Neural progenitor cell (in vitro differentiated cells): ENCODE results near the gene TRIM31.

Experiments
- CTCF ChIP-seq: fragments of 200-600 bp; sonication (generic); IDR thresholded peaks from 2 replicates; pipeline ENCODE4 v1.5.1; 2017; ENCODE audit warnings: antibody characterized with exemption, mild to moderate bottlenecking
- EZH2 ChIP-seq: fragments of 200-600 bp; sonication (generic); IDR thresholded peaks from 2 replicates; pipeline ENCODE4 v1.6.1; 2017; ENCODE audit warnings: antibody characterized with exemption, mild to moderate bottlenecking, moderate library complexity
- EZH2phosphoT487 ChIP-seq: fragments of 200-600 bp; sonication (generic); IDR thresholded peaks from 2 replicates; pipeline ENCODE4 v1.6.1; 2017; ENCODE audit warnings: antibody characterized with exemption

- no peak for TF ChIP-seq EZH2phosphoT487
- no peak for TF ChIP-seq CTCF
- no peak for TF ChIP-seq EZH2
Observed at GRCh38 chr6:30150671-30151395, 37.9 kb upstream of the TRIM31 start.
